ENCODE results near the gene ZSCAN22.
"Not testable (repeated sequence)": the region's sequence is repeated elsewhere in the genome, so short reads cannot be mapped to it uniquely, and the experiment has no call there.

Gene ZSCAN22

GRCh38 chr19:58352760-58353671, 26.2 kb downstream of the ZSCAN22 start, which contains the start of gene A1BG:
TSS of gene A1BG (minus strand) at chr19:58353492. CDS start at chr19:58353437, 55 bp downstream.
- no peak for DNase-seq

GRCh38 chr19:58353717-58354477, 27.1 kb downstream of the ZSCAN22 start:
- DNase-seq = no peak

- no peak for DNase-seq
Measured at GRCh38 chr19:58354478-58355030, 27.8 kb downstream of the ZSCAN22 start.

GRCh38 chr19:58355215-58355796, 28.5 kb downstream of the ZSCAN22 start:
- DNase-seq = no peak

GRCh38 chr19:58355908-58356765, 29.3 kb downstream of the ZSCAN22 start:
- DNase-seq = no peak

DNA sequence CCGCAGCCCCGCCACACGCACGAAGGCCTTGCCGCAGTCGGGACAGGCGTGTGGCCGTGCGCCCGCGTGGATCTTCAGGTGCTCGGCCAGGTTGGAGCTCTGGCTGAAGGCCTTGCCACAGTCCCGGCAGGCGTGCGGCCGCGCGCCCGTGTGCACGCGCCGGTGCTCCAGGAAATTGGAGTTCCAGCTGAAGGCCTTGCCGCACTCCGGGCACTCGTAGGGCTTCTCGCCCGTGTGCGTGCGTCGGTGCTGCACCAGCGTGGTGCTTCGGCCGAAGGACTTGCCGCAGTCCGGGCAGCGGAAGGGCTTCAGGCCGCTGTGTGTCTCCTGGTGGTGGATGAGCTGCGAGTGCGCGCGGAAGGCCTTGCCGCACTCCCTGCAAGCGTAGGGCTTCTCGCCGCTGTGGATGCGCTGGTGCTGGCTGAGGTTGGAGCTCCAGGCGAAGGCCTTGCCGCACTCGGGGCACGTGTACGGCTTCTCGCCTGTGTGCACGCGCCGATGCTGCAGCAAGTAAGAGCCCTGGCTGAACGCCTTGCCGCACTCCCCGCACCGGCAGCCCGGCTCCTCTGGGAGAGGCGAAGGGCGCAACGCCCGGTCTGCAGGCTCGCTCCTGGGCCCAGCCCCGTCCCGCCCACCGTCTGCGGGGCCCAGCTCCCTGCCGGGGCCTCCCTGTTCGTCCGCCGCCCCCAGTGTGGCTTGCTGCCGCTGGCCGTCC, 30.1 kb downstream of the ZSCAN22 start:
- DNase-seq = no peak

GRCh38 chr19:58357481-58358145, 30.8 kb downstream of the ZSCAN22 start:
- no peak for DNase-seq

GRCh38 chr19:58361900-58362271, 35.1 kb downstream of the ZSCAN22 start:
- DNase-seq = no peak

DNA sequence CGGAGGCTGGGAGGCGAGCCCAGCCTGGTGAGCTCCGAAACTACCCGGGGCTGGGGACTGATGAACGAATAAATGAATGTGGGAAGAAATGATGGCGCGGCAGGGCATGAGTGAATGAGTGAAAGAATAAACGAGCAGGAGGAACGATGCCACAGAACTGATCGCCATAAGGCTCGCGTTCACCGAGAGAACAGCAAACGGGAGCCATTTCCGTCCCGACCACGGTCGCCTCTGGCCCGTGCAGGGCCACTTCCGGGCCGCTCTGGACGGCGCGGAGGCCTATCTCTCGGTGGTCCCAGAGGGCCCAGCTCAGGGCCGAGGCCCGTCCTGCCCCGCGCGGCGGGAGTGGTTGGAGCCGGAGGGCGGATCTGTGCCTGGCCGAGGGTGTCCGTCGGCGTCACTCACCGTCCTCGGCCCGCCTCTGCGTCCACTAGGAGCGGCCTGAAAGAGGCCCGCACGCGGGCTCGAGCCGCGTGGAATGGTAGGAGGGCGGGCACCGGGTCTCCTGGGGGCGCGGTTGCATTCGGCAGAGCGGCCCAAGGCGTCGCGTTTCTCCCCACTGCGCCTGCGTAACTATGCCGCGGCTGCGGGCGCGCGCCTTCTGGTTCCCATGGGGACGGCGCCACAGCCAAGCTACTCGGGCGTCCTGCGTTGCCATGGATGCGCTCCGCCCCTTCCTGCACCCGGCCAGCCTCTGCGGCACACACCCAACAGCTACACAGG, 35.6 kb downstream of the ZSCAN22 start, which contains the start of gene ZNF497:
TSS of gene ZNF497 (minus strand) at position 480 of the 723 bp plus-strand sequence. CDS start 5,116 bp downstream, outside the sequence.
- peak; percentile 83 to 87 for DNase-seq

GRCh38 chr19:58364146-58364545, 37.4 kb downstream of the ZSCAN22 start:
- peak in 1 of 2 donors; percentile 70 for DNase-seq

DNA sequence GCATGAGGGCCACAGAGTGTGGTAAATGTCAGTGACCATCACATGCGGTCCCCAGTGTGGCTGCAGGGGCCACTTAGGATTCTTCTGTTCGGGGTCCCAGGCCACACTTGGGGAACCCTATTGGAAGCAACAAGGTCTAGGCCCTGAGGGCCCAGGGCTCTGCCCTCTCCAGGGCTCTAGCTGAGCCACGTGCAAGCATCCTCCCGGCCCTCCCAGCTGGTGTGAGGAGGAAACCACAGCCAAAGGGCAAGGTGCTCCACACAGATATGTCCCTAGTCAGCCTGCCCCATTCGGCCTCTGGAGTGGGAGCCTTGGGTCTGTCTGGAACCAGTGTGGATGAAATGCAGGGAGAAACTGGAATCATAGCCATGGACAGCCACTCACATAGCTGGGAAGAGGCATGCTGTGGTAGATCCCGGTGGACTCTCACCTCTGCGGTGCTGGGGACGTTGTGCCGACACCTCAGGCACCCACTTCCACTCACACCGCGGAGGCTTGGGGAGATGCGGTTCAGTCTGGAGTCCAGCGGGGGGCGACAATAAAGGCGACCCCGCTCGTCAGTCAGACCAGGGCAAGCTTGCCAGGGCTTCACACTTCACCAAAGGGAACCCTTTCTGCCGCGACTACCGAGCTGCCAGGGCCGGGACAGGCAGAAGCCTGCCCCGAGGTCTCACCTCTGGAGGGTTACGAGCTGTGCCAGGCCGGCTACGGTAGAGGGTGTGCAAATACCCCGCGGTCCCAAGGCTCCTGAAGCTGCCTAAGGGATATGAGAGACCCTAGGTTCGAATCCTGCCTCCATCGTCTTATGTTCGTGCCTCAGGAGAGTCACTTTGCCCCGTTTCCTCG, 40.0 kb downstream of the ZSCAN22 start:
- no peak for DNase-seq

DNA sequence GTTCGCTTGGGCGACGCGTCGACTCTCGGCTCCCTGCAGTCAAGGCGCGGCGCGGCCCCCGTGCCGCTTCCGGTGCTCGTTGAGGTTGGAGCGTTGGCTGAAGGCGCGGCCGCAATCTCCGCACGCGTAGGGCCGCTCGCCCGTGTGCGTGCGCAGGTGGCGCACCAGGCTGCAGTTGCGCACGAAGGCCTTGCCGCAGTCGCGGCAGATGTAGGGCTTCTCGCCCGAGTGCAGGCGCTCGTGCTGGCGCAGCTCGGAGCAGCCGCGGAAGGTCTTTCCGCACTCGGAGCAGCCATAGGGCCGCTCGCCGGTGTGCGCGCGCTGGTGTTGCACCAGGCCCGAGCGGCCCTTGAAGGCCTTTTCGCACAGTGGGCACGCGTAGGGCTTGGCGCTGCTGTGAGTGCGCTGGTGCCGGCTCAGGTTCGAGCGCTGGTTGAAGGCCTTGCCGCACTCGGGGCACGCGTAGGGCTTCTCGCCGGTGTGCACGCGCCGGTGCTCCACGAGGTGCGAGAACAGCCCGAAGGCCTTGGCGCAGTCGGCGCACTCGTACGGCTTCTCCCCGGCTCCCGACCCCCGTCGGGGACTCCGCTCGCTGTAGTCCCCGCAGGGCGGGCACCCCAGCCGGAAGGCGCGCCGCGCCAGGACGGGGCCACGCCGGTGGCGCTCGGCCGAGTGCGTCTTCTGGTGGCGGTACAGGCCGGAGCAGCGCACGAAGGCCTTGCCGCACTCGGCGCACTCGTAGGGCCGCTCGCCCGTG, 41.1 kb downstream of the ZSCAN22 start:
- no peak for DNase-seq

GRCh38 chr19:58368561-58369360, 42.0 kb downstream of the ZSCAN22 start:
- DNase-seq = no peak

- DNase-seq = no peak
Measured at GRCh38 chr19:58372311-58373133, 45.7 kb downstream of the ZSCAN22 start.

GRCh38 chr19:58374200-58374599, 47.4 kb downstream of the ZSCAN22 start:
- no peak for DNase-seq

GRCh38 chr19:58376724-58377123, 49.9 kb downstream of the ZSCAN22 start:
- DNase-seq = not testable (repeated sequence)
